PC-9 (cell line): Measurements from ENCODE around the gene PRKCH. TPM values are rescaled to one million over a fixed set of nuclear protein-coding genes. Genes with fewer than 3 reads are reported as not detected.

ENCODE experiments used
- BruUV-seq: library from RNA; stranded (reverse); fragments of 400-500 nt; replicated peaks from 2 replicates; lab custom pipeline; 2021; lab: Mats Ljungman, UMichigan
- CTCF ChIA-PET: fragments of 300-600 bp; sonication (Branson Sonifier 250); formaldehyde crosslinking; loops from one replicate; lab custom pipeline; 2022; ENCODE audit warnings: antibody characterized with exemption; lab: Charles Lee
- POLR2A ChIA-PET: fragments of 300-600 bp; sonication (Branson Sonifier 250); formaldehyde crosslinking; loops from one replicate; lab custom pipeline; 2022; ENCODE audit warnings: antibody characterized with exemption; ENCODE audit not compliant: unreplicated experiment; lab: Charles Lee
- DNase-seq, 2 experiments: peaks; one replicate each; pipeline versions ENCODE4 v3.0.0 to v3.0.0-alpha.2; 2015 to 2022; ENCODE audit warnings: mixed read lengths in 1 of 2
- H2AFZ ChIP-seq: fragments of 200-600 bp; sonication (generic); 2 replicates; pipeline ENCODE4 v1.8.1; 2017; ENCODE audit warnings: antibody characterized with exemption
- H3F3A ChIP-seq: fragments of 200-600 bp; sonication (generic); 2 replicates; pipeline ENCODE4 v1.8.1; 2017; ENCODE audit warnings: antibody characterized with exemption, mild to moderate bottlenecking, low read depth; ENCODE audit not compliant: insufficient read depth
- H3K27ac ChIP-seq: fragments of 200-600 bp; sonication (generic); 2 replicates; pipeline ENCODE4 v1.6.1; 2016; ENCODE audit warnings: mixed run types
- H3K27me3 ChIP-seq: fragments of 200-600 bp; sonication (generic); 2 replicates; pipeline ENCODE4 v1.6.1; 2016; ENCODE audit warnings: low read depth, mixed run types; ENCODE audit not compliant: insufficient read depth
- H3K36me3 ChIP-seq: fragments of 200-600 bp; sonication (generic); 2 replicates; pipeline ENCODE4 v1.6.1; 2016; ENCODE audit warnings: low read depth, mixed run types
- H3K4me1 ChIP-seq: fragments of 200-600 bp; sonication (generic); replicated peaks from 2 replicates; pipeline ENCODE4 v1.6.1; 2016; ENCODE audit warnings: mixed run types; ENCODE audit not compliant: insufficient read depth
- H3K4me2 ChIP-seq: fragments of 200-600 bp; sonication (generic); 2 replicates; pipeline ENCODE4 v1.6.1; 2017; ENCODE audit warnings: mixed run types
- H3K4me3 ChIP-seq: fragments of 200-600 bp; sonication (generic); 2 replicates; pipeline ENCODE4 v1.6.1; 2016; ENCODE audit warnings: mixed run types
- H3K79me2 ChIP-seq: fragments of 200-600 bp; sonication (generic); 2 replicates; pipeline ENCODE4 v1.6.1; 2017; ENCODE audit warnings: low read depth, mixed run types
- H3K9me2 ChIP-seq: fragments of 200-600 bp; sonication (generic); 2 replicates; pipeline ENCODE4 v1.8.1; 2017; ENCODE audit warnings: mild to moderate bottlenecking; ENCODE audit not compliant: insufficient read depth
- H3K9me3 ChIP-seq: fragments of 200-600 bp; sonication (generic); 2 replicates; pipeline ENCODE4 v1.8.1; 2016; ENCODE audit warnings: low read depth; ENCODE audit not compliant: insufficient read depth
- H4K20me1 ChIP-seq: fragments of 200-600 bp; sonication (generic); 2 replicates; pipeline ENCODE4 v1.8.1; 2017; ENCODE audit not compliant: insufficient read depth
- EZH2 ChIP-seq: fragments of 200-600 bp; sonication (generic); IDR thresholded peaks from 2 replicates; pipeline ENCODE4 v1.8.0; 2017; ENCODE audit warnings: antibody characterized with exemption, low read depth
- intact Hi-C: fragments of 100-400 bp; cut with micrococcal nuclease; formaldehyde crosslinking; loops from one replicate; pipeline ENCODE4 v1.10.0; 2022; ENCODE audit not compliant: unreplicated experiment
- total RNA-seq: library from RNA; stranded (reverse); gene quantifications from 2 replicates; pipeline ENCODE4 v1.2.3, GENCODE V29; 2021
- TF ChIP-seq, protein P1 (sequence below): fragments of 200-600 bp; sonication (generic); conservative IDR thresholded peaks from 2 replicates; pipeline ENCODE4 v1.6.1; 2017; ENCODE audit warnings: mixed run types, antibody characterized with exemption, mild to moderate bottlenecking, moderate library complexity

PRKCH gene
- total RNA-seq, 1 experiment from 2014 or later, result 32.4 TPM

DNA sequence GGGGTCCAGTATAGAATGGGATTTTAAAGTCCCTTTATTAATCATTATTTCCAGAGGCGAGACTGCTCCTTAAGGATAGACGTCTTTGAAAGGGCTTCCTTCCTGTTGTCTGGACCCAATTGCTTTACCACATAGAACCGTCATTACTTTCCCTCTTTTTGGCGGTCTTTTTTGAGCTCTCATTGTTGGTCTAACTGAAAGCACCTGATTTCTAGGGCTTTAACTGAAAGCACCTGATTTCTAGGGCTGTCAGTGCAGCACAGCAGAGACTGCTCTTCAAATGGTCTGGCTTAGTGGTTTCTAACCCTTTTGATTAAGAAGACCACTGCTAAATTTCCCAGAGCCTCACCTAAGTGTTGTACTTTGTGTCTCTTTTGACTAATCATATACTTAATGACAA lies 95.8 kb downstream of the PRKCH start:
- ChIA-PET CTCF (no interaction called here), POLR2A (no interaction called here)
- Histone ChIP-seq H3K36me3 (no peaks in the 10 kb centered on the region), H3K4me1 (peaks cover 34% of the 10 kb centered on the region), H2AFZ (no peak overlapping the region), H3K27me3 (no peaks in the 10 kb centered on the region), H3K9me2 (no peaks in the 10 kb centered on the region), H3K9me3 (0 out of 2 replicates have a peak, but pooled peaks cover 5% of the 10 kb centered on the region), H3K4me3 (no peak overlapping the region), H3F3A (peaks cover 18% of the 10 kb centered on the region; the same call in 1 of the 2 replicates), H3K4me2 (no peak overlapping the region), H3K79me2 (peaks cover 41% of the 10 kb centered on the region; the same call in 1 of the 2 replicates), H4K20me1 (no peaks in the 10 kb centered on the region), H3K27ac (no peak overlapping the region)
- TF ChIP-seq, protein P1, sequence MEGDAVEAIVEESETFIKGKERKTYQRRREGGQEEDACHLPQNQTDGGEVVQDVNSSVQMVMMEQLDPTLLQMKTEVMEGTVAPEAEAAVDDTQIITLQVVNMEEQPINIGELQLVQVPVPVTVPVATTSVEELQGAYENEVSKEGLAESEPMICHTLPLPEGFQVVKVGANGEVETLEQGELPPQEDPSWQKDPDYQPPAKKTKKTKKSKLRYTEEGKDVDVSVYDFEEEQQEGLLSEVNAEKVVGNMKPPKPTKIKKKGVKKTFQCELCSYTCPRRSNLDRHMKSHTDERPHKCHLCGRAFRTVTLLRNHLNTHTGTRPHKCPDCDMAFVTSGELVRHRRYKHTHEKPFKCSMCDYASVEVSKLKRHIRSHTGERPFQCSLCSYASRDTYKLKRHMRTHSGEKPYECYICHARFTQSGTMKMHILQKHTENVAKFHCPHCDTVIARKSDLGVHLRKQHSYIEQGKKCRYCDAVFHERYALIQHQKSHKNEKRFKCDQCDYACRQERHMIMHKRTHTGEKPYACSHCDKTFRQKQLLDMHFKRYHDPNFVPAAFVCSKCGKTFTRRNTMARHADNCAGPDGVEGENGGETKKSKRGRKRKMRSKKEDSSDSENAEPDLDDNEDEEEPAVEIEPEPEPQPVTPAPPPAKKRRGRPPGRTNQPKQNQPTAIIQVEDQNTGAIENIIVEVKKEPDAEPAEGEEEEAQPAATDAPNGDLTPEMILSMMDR, result no peak
- TF ChIP-seq EZH2, result no peak
- intact Hi-C loops, result no loop called here
- BruUV-seq, result no TSS peak
- no peak for DNase-seq

DNA sequence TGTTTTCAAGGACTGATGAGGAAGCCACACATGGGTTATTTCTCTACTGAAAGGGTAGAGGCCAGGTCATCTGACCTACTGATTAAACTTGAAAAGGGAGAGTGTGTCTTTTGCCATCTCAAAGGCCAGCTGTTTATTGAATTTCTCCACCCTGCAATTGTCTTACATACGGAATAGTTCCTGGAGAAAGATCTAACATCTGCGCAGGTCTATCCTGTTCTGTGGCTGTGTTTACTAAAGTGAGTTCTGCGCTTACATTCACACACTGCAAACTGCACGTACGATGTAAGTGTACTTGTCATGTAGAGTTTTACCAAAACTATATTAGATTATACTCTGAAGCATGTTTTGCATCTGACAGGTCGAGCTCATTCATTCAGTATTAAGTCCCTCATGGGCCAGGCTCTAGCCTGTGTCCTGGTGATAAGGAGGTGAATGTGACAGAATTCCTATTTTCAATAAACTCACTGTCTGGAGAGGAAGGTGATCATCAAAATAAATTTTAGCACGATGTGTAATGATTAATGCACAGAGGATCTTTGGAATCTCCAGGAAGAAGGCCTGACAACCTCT lies 96.6 kb downstream of the PRKCH start:
- H3K9me2 ChIP-seq, result no peaks in the 10 kb centered on the region

DNA sequence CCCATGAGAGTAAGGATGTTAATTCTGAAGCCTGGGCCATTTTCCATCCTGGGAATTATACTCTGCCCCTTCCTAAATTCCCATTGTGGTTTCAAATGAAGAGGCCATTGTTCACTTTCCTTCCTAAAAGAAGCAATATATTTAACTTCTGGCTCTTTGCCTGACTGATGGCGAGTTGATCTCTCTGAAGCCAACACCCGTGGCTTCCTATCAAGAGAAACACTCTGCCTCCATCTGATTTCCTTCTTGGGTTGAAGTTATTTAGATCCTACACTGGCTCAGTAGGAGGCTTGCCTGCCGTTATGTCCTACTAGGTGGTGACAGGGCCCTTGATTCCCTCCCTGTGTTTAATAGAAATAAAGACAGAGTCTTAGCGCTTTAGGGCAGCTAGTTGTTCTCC lies 97.4 kb downstream of the PRKCH start:
- CTCF ChIA-PET, result no interaction called here

More for the DNA sequence above, 96.6 kb downstream of the PRKCH start:
- Histone ChIP-seq H3K27me3 (no peaks in the 10 kb centered on the region), H4K20me1 (no peaks in the 10 kb centered on the region), H3K36me3 (no peaks in the 10 kb centered on the region), H3K27ac (no peak overlapping the region), H3K4me2 (no peak overlapping the region), H3K79me2 (peaks cover 50% of the 10 kb centered on the region; the same call in 1 of the 2 replicates), H3K4me3 (no peak overlapping the region), H2AFZ (no peak overlapping the region), H3K9me3 (0 out of 2 replicates have a peak, but pooled peaks cover 5% of the 10 kb centered on the region), H3F3A (peaks cover 18% of the 10 kb centered on the region; the same call in 1 of the 2 replicates), H3K4me1 (peaks cover 34% of the 10 kb centered on the region)
- ChIA-PET CTCF (no interaction called here), POLR2A (interaction anchor here (0.5 kb wide), 1 partner anchor 15 kb away, joined by 4 read pairs; no protein-coding TSS in a partner anchor)
- intact Hi-C loops, result no loop called here
- TF ChIP-seq, protein P1, result no peak
- no peak for TF ChIP-seq EZH2
- no TSS peak for BruUV-seq
- DNase-seq, result no peak

More for the DNA sequence above, 97.4 kb downstream of the PRKCH start:
- TF ChIP-seq, protein P1, result no peak
- TF ChIP-seq EZH2, result no peak
- intact Hi-C loops, result no loop called here
- Histone ChIP-seq H3K79me2 (peaks cover 53% of the 10 kb centered on the region; the same call in 1 of the 2 replicates), H3K36me3 (no peaks in the 10 kb centered on the region), H3K9me2 (no peaks in the 10 kb centered on the region), H3K4me1 (peaks cover 34% of the 10 kb centered on the region), H3K9me3 (peaks cover 9% of the 10 kb centered on the region; the same call in 1 of the 2 replicates), H4K20me1 (no peaks in the 10 kb centered on the region), H3K27me3 (no peaks in the 10 kb centered on the region), H3K4me3 (no peak overlapping the region), H2AFZ (no peak overlapping the region), H3K27ac (peak overlapping the region; percentile 73; the same call in 1 of the 2 replicates), H3F3A (peaks cover 18% of the 10 kb centered on the region; the same call in 1 of the 2 replicates), H3K4me2 (no peak overlapping the region)
- POLR2A ChIA-PET, result no interaction called here
- DNase-seq, result no peak
- BruUV-seq, result no TSS peak
